Stimulated activated CD4-positive, alpha-beta T cell treated with anti-CD3 and anti-CD28 coated beads, Interleukin-4, amount 100 ng/mL, for 1 hour (primary cell): Measurements from ENCODE around the gene ISL2.
"Not testable (repeated sequence)": the region's sequence is repeated elsewhere in the genome, so short reads cannot be mapped to it uniquely, and the experiment has no call there.

ENCODE experiments used
- DNase-seq: peaks from one replicate; pipeline ENCODE4 v3.0.0-alpha.2; 2020

ISL2 gene

DNA sequence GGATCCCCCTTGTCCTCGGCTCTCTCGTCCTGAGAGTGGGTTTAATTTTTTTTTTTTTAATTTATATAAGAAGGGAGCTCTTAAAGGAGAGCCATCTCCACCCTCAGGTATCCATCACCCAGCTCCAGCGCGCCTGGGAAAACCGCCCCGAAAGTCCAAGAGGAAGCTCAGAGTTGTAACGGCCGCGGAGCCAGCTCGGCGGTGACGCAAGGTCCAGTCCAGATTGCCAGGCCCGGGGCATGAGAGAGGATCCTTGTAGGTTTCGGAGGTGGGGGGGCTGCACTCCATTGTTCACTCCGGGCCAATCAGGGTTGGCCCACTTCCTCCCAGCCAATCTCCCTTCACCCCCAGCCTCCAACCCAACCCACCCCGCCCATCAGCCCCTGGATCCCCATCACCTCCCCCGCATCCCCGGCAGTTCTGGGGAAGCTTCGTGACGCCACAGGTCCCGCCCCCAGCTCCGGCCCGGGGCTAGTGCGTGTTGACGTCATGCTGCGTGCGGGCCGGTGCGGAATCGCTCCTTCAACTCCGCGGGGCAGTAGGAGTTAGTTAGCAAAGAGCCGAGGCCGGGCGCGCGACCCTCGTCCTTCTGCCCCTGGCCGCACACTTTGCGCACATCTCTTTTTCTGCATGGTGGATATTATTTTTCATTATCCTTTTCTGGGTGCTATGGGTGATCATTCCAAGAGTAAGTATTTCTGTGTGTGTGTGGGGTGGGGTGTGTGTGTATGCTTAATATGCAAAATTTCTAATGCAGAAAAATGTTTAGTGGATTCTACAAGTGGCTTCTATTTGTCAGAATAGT is at the start of gene ISL2:
Gene ISL2 (plus strand): TSS at position 520 of the 805 bp plus-strand sequence. CDS start 111 bp downstream, at position 631.
- DNase-seq = peak; percentile 58

DNA sequence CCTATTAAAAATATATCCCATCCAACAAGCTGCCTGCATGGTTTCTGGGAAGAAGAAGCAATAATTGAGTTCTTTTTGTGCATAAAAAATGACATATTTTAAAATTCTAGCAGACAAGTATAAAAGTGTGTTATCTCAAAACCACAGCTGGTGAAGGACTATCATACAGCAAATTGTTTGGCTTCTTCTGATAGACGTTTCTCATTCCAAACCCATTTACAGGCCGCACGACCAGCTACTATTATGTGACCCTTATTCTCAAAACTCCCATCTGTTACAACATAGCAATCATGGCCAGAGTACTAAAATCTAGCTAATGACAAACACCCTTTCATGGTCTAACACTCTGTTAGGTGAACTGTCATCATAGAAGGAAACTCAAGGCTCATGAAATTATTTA is 47.0 kb upstream of the ISL2 start:
- DNase-seq = no peak

DNA sequence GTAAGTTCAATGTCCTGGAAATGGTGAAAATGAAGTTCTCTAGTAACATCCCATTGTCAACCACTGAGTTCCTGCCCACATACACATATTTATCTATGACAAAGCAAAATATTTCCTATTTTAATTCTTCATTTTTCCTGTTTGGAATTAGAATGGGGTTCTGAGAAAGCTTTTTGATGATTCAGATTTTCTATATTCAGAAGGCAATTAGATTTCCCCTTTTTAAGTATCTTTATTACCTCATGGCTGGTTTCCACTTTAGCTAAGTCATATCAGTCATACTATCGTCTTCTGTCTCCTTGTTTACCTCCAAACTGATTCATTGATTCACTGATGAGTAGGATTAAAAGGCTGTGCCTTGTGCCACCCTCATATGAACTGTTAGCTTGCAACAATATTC is 43.2 kb upstream of the ISL2 start:
- no peak for DNase-seq

DNA sequence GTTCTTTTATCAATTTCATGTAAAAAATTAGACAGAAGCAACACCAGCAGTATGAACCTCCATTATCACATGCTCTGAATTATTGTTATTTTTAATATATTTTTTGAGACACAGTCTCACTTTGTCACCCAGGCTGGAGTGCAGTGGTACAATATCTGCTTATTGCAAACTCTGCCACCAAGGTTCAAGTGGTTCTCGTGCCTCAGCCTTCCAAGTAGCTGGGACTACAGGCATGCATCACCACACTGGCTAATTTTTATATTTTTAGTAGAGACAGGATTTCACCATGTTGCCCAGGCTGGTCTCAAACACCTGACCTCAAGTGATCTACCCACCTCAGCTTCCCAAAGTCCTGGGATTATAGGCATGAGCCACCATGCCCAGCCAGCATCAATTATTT is 42.1 kb upstream of the ISL2 start:
- not testable (repeated sequence) for DNase-seq

DNA sequence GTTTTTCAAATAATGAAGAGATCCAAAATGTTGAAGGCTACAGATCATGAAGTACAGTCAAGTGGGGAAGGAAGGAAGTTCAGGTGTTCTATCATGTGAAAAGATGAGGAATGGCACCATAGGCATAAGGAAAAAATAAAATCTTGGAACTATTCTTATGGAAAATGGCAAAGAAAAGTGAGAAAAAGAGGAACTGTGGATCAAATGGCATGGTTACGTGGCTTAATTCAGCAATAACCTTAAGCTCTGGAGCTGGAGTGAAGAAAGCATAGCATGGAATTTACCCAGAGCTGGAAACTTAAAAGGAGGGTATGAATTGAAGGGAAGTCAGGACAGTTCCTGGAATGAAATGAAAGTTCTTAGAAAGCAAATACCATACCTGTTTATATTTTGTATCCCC is 39.7 kb upstream of the ISL2 start:
- DNase-seq = no peak

DNA sequence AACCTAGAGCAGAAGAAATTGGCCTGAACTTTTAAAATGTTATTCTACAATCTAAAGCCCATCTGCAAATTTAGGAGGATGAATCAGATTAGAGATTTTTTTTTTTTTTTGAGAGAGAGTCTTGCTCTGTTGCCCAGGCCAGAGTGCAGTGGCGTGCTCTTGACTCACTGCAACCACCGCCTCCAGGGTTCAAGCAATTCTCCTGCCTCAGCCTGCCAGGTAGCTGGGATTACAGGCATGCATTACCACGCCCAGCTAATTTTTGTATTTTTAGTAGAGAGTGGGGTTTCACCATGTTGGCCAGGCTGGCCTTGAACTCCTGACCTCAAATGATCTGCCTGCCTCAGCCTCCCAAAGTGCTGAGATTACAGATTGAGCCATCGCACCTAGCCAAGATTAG is 38.6 kb upstream of the ISL2 start:
- DNase-seq = not testable (repeated sequence)

DNA sequence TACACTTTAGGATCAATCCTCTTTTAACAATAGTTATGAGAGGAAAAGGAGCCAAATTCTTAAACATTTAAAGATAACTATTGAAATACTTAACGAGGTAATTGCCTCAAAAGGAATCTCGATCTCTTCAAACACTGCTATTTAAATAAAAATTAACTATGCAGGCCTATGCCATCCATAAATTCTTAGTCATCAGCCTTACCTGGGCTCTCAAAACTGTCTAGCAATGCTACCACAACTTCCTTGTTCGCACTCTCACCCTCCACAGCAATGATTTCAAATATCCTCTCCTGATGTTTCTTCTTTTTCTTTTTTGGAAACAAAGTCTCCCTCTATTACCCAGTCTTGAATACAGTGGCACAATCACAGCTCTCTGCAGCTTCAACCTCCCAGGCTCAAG is 37.6 kb upstream of the ISL2 start:
- no peak for DNase-seq

DNA sequence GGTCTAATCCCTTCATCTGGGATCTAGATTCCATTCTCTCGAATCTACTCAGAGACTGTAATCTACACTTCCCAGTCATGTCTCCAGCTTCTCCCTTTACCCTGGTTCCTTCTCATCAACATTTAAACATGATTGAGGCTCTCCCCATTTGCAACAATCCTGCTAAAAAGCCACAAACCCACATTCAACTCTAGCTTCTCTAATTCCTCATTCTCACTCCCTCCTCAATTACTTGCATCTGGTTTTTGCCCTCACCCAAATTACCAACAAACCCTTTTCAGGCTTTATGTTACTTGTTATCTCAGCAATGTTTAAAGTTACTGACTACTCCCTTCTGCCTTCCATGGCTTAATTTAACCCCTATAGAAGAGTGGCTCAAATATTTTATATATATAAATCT is 36.8 kb upstream of the ISL2 start:
- DNase-seq = no peak

DNA sequence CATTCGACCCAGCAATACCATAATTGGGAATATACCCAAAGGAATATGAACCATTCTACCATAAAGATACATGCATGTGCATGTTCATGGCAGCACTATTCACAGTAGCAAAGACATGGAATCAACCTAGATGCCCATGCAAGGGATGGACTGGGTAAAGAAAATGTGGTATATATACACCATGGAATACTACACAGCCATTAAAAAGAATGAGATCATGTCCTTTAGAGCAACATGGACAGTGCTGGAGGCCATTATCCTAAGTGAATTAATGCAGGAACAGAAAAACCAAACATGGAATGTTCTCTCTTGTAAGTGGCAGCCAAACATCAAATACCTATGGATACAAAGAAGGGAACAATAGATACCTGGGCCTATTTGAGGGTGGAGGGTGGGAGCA is 32.7 kb upstream of the ISL2 start:
- DNase-seq = no peak

DNA sequence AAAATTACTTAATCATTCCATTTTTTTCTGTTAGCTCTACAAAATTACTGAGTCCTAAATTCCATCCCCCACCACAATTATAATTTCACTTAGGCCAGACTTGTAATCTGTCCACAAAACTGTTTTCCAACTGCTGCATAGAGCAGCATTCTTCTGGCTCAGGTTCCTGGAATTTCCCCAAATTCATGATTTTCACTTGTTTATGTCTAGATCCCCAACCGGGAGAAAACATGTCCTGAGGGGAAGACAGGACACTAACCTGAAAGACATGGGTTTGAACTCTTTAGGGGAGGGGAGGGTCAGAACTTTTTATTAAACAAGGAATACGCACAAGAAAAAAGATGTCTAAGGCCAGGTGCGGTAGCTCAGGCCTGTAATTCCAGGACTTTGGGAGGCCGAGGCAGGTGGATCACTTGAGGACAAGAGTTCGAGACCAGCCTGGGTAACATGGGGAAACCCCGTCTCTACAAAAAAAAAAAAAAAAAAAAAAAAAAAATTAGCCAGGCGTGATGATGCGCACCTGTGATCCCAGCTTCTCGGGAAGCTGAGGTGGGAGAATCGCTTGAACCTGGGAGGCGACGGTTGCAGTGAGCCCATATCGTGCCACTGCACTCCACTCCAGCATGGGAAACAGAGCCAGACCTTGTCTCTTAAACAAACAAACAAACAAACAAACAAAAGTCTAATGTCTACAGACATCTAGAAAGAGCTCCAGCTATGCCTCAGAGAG is 26.8 kb upstream of the ISL2 start:
- DNase-seq = no peak

DNA sequence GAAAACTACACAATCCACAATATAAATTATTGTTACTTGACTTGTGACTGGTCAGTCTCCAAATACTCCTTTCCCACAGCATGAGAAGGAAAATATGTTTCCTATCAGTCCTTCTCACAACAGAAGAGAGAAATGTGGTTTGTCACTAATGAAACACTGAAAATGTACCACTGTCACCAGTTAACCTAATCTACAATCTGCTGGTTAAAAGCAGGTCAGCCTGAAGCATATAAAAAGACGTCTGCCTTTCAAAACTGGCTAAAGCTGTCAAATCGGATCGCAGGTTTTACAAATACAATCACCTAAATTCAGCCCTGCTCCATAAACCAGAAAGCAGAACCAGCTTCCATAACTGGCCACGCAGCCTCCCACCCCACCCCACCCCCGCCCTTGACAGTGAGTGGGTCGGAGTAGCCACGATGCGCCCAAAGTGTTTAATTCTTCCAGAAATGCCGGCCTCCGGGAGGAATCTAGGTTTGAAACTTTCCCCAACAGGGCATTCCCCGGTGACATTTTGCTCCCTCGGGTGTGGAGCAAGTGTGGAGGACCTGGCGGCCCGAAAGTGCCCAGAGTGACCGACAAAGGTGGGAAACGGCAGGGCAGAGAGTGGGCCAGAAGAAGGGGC is 26.0 kb upstream of the ISL2 start:
- DNase-seq = no peak

DNA sequence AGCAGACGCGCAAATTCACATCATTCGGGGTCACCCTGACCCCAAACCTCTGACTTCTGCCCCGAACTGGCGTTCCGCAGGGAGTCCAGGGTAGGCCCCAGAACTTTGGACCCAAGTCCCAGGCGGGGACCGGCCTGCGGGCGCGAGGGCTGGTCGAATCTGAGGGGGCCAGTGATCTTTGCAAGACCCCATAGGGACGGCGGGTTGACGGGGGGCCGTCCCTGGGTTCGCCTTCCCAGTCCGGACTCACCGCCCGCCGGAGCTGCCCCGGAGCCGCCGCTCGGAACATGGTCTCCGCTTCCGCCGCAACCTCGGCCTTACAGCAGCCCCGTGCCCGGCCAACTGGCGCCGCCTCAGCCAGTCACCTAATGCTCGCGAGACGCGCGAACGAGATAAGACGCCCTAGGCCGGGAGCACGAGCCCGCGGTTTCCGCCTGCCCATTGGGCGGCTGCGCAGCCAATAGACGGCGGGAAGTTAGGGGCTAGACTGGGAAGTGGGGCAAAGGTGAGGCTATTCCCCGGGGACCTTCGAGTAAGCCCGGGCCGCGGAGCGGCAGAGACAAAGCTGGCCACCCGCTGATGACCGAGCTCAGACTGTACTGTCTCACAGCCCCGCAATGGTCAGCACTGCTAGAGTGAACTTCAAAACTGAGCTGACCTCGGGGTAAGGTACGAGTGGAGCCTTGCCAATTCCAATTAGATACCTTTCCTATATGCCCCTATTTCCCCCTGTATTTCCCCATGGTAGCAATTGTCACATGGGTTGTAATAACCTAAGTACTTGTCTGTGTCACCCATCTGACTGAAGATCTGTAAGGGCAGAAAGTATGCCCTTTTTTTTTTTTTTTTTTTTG is 25.2 kb upstream of the ISL2 start, which contains the start of gene ETFA:
Gene ETFA (minus strand): TSS at position 370 of the 854 bp plus-strand sequence. CDS start 81 bp downstream, at position 289.
- DNase-seq = peak; percentile 93

DNA sequence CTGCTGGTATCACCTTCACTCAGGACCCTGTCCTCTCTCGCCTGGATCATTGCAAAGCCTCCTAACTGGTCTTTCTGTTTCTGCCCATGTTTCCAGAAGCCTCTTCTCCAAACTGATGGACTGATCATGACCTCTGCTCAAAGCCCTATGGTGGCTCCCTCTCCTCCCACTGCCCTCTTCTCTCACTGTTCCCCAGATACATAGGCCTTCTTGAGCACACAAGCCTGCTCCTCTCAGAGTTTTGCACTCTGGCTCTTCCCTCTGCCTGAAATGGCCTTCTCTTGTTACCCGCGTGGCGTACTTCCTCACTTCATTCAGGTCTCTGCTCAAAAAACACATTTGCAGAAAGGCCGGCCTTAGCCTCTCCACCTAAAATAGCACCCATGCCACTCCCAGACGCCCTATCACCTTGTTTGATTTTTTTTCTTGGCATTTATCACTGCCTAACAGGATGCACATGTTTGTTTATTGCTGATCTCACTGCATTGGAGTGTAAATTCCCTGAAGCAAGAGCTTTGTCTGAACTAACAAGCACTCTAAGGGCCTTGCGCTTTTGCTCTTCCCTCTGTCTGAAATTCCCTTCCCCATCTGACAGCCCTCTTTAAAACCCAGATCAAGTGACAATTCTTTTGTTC is 23.9 kb upstream of the ISL2 start:
- DNase-seq = no peak

DNA sequence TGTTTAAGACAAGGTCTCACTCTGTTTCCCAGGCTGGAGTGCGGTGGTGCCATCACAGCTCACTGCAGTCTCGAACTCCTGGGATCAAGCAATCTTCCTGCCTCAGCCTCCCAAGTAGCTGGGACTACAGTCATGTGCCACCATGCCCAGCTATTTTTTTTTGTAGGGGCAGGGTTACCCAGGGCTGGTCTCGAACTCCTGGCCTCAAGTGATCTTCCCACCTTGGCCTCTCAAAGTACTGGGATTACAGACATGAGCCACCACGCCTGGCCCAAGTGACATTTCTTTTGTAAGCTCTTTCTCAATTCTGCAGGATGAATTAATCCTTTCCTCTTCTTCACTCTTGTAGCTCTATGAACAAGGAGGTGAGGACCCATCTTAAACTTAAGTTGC is 23.4 kb upstream of the ISL2 start:
- DNase-seq = not testable (repeated sequence)

DNA sequence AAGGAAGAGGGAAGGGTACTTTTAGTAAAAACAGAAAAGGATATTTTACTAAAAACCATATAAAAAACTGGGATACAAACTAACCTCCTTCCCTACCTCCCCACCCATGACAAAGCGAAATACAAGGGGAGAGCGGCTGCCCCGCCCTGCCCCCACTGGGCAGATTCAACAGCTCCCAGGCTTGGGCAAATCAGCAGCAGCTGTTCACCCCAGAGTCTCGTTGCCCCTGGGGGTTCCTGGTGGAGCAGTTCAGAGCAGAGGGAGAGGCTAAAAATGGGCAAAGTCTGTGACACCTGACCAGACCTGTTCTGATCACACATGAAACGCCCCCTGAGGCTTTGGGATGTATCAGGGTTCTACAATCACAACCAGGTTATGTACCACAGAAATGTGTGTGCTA is 22.8 kb upstream of the ISL2 start:
- DNase-seq = no peak

DNA sequence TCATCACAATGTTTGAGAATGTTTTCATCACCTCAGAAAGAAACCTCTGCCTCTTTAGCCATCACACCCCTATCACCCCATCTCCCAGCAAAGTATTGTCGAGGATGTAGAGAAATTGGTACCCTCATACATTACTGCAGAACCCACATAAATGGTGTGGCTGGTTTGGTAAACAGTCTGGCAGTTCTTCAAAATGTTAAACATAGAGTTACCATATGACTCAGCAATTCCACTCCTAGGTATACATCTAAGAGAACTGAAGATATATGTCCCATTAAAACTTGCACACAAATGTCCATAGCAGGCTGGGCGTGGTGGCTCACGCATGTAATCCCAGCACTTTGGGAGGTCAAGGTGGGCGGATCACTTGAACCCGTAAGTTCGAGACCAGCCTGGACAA is 16.6 kb upstream of the ISL2 start:
- no peak for DNase-seq

DNA sequence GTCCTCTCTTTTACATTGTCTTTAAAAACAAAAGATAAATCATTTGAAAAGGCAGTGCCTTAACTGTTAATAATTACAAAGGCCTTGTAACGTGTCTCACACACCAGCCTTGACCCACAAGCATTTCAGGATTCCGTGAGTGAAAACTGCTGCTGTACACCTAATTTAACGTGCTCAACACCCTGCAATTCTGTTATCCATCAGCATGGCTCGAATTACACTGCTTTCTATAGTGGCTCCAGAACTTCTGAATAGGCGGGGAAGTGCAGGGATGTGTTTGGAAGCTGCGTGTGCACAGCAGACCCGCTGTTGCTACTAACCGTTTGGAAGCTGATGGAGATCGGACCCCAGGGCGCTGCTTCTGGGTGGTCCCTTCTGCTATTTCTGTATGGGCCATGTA is 15.4 kb upstream of the ISL2 start:
- DNase-seq = no peak

DNA sequence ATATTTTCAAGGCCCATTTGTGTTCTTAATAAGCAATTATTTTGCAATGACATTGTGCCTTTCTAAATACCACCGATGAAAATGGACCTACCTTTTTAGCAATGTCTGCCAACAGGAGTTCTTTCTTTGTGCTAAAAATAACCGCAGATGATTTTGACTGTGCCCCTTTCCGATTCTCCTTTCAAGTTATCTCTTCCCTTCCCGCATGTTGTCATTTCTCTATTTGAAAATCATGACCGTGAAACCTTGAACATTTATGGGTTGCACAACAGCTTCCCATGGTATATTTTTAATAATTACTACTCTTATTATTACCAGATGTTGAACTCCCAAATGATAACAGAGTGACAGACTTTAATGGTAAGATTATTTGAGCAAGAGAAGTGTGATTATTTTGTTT is 15.0 kb upstream of the ISL2 start:
- DNase-seq = no peak

DNA sequence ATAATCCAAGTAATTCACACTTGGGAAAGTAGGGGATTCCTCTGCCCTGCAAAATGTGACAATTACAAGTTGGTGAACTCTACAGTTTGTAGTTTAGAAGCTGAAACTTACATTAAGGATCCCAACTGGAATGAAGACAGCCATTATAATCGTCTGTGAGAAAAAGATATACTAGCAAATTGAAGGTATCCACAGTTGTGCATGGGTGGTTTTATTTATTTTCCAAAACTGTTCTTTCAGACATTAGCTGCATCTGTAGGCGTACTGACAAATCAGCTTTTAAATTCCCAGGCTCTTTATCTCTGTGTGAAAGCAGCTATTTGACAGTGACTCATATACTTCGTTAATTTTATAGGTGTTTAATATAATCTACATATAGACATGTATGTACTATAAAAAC is 12.5 kb upstream of the ISL2 start:
- no peak for DNase-seq

DNA sequence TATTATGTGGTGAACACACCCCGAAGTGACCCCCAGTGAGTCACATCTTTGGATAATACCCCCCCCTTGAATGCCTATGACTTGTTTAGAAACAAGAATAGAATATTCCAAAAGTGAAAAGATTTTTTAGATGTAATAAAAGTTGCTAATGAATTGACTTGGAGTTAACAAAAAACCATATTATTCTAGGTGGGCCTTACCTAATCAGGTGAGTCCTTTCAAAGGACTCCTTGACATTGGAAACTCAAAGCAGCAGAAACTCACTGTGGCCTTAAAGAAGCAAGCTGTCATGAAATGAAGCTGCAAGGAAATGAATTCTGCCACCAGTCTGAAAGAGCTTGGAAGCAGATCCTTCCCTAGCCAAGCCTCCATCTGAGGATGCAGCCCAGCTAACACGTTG is 10.9 kb upstream of the ISL2 start:
- no peak for DNase-seq

DNA sequence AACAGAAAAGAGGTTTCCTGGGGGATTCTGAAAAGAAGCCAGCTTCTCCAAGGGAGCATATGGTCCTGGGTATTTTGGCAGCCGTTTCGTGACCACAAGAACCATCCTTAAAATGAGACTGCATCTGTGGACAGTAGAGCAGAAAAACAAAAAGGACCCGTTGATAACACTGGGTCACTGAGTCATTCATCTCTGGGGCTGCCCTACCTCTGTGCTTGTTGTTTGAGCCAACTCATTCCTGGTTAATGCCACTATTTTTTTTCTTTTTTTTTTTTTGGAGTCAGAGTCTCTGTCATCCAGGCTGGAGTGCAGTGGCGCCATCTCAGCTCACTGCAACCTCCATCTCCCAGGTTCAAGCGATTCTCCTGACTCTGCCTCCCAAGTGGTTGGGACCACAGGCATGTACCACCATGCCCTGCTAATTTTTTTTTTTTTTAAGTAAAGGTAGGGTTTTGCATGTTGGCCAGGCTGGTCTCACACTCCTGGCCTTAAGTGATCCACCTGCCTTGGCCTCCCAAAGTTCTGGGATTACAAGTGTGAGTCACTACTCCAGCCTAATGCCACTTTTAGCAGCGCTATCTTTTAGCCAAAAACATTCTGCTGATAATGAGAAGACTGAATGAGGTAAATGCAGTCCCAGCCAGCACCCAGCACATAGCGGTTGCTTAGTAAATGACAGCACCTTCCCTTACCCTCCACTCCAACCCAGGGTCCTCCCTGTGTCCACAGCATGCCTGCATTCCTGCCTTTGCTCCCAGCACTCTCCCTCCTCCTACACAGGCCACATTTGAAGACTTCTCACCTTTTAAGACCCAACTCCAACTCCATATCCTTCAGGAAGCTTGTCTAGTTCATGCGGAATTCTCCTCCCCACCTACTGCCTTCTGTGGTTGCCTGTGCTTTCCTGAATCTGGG is 9.1 kb upstream of the ISL2 start:
- no peak for DNase-seq
